A549 (cell line): Measurements from ENCODE around the gene TBL1X.

ENCODE experiments used
- CHD2 ChIP-seq: fragments of 150-350 bp; IDR thresholded peaks from 2 replicates; pipeline ENCODE4 v1.6.1; 2014; ENCODE audit warnings: low read length; ENCODE audit not compliant: partially characterized antibody
- CTCF ChIP-seq: fragments of >200 bp; sonication (Bioruptor Twin); formaldehyde crosslinking; IDR thresholded peaks from 3 replicates; pipeline ENCODE4 v1.5.1; 2016
- JUNB ChIP-seq: fragments of >200 bp; sonication (Bioruptor Twin); formaldehyde crosslinking; IDR thresholded peaks from 2 replicates; pipeline ENCODE4 v1.6.1; 2016
- POLR2A ChIP-seq: IDR thresholded peaks from 2 replicates; pipeline ENCODE4 v1.6.1; 2012; ENCODE audit warnings: mild to moderate bottlenecking, low read length
- TF ChIP-seq, protein P1 (sequence below): fragments of 450-650 bp; IDR thresholded peaks from 2 replicates; pipeline ENCODE4 v1.6.1; 2014; ENCODE audit warnings: antibody characterized with exemption

DNA sequence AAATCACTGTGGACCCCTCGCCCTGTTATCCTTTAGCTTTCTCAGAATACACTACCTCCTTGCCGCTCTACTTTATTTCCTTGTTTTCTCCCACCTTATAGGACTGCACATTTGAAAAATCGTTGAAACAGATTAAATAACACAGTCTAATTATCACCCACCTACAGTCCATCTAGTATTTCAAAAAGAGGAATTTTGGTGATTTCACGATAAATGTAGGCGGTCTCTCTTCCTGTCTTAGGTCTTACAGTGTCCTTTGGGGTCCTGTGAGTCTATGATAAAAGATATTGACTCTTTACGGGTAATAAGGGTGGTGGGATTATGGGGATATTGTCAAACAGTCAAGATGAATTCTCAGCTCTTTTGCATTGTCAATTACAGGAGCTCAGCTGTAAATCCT lies 2.4 kb upstream of the TBL1X start:
- TF ChIP-seq, protein P1, sequence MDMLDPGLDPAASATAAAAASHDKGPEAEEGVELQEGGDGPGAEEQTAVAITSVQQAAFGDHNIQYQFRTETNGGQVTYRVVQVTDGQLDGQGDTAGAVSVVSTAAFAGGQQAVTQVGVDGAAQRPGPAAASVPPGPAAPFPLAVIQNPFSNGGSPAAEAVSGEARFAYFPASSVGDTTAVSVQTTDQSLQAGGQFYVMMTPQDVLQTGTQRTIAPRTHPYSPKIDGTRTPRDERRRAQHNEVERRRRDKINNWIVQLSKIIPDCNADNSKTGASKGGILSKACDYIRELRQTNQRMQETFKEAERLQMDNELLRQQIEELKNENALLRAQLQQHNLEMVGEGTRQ: no peak
- TF ChIP-seq CHD2 (no peak), POLR2A (no peak), CTCF (no peak), JUNB (no peak)
